ENCODE data around the gene AQP4.

The AQP4 gene

GRCh38 chr18:26869640-26870039 lies 4.1 kb upstream of the AQP4 start:
- H3K27ac ChIP-seq (ENCODE audit: low read length) = no peak overlapping the region
- no peaks in the 10 kb centered on the region for H3K27me3 ChIP-seq (ENCODE audit: control insufficient read depth, insufficient read depth, low read length)
- no CpG with 5 or more reads among the region's 1 CpG for WGBS (ENCODE audit: insufficient coverage, insufficient read length)
- no peak overlapping the region for H3K4me3 ChIP-seq (ENCODE audit: low read length)
- no peak for DNase-seq (ENCODE audit: low read depth, low spot score)
- H3K4me1 ChIP-seq (ENCODE audit: control insufficient read depth, insufficient read depth, low read length) = no peaks in the 10 kb centered on the region; the same call in 1 of the 2 replicates
- no peaks in the 10 kb centered on the region for H3K36me3 ChIP-seq (ENCODE audit: control insufficient read depth, insufficient read depth, low read length)
- H3K9me3 ChIP-seq (ENCODE audit: control insufficient read depth, insufficient read depth, low read length) = no peaks in the 10 kb centered on the region

GRCh38 chr18:26868968-26869586 lies 3.6 kb upstream of the AQP4 start:
- DNase-seq (ENCODE audit: low read depth, low spot score) = no peak
- Histone ChIP-seq H3K4me3 (ENCODE audit: low read length) (no peak overlapping the region), H3K27me3 (ENCODE audit: control insufficient read depth, insufficient read depth, low read length) (no peaks in the 10 kb centered on the region), H3K4me1 (ENCODE audit: control insufficient read depth, insufficient read depth, low read length) (peaks cover 4% of the 10 kb centered on the region), H3K9me3 (ENCODE audit: control insufficient read depth, insufficient read depth, low read length) (no peaks in the 10 kb centered on the region), H3K27ac (ENCODE audit: low read length) (no peak overlapping the region), H3K36me3 (ENCODE audit: control insufficient read depth, insufficient read depth, low read length) (no peaks in the 10 kb centered on the region)
- WGBS (ENCODE audit: insufficient coverage, insufficient read length) = no CpG with 5 or more reads among the region's 6 CpGs

- no peak for DNase-seq (ENCODE audit: low read depth, low spot score)
- no peak overlapping the region for H3K4me3 ChIP-seq (ENCODE audit: low read length)
- H3K27me3 ChIP-seq (ENCODE audit: control insufficient read depth, insufficient read depth, low read length) = no peaks in the 10 kb centered on the region
- H3K27ac ChIP-seq (ENCODE audit: low read length) = no peak overlapping the region
- no peaks in the 10 kb centered on the region for H3K36me3 ChIP-seq (ENCODE audit: control insufficient read depth, insufficient read depth, low read length)
- H3K9me3 ChIP-seq (ENCODE audit: control insufficient read depth, insufficient read depth, low read length) = no peaks in the 10 kb centered on the region
- WGBS (ENCODE audit: insufficient coverage, insufficient read length) = no CpG with 5 or more reads among the region's 4 CpGs
- H3K4me1 ChIP-seq (ENCODE audit: control insufficient read depth, insufficient read depth, low read length) = peaks cover 5% of the 10 kb centered on the region
Measured at GRCh38 chr18:26867471-26867870, 2.0 kb upstream of the AQP4 start.

GRCh38 chr18:26864658-26865057 lies 849 bp downstream of the AQP4 start:
- no peak for DNase-seq (ENCODE audit: low read depth, low spot score)

GRCh38 chr18:26863921-26864497 lies 1.5 kb downstream of the AQP4 start:
- H3K27ac ChIP-seq (ENCODE audit: low read length) = no peak overlapping the region
- peaks cover 5% of the 10 kb centered on the region for H3K4me1 ChIP-seq (ENCODE audit: control insufficient read depth, insufficient read depth, low read length)
- H3K27me3 ChIP-seq (ENCODE audit: control insufficient read depth, insufficient read depth, low read length) = no peaks in the 10 kb centered on the region
- no CpG with 5 or more reads among the region's 9 CpGs for WGBS (ENCODE audit: insufficient coverage, insufficient read length)
- H3K36me3 ChIP-seq (ENCODE audit: control insufficient read depth, insufficient read depth, low read length) = no peaks in the 10 kb centered on the region
- no peak for DNase-seq (ENCODE audit: low read depth, low spot score)
- no peaks in the 10 kb centered on the region for H3K9me3 ChIP-seq (ENCODE audit: control insufficient read depth, insufficient read depth, low read length)
- no peak overlapping the region for H3K4me3 ChIP-seq (ENCODE audit: low read length)

More at GRCh38 chr18:26864658-26865057, 849 bp downstream of the AQP4 start:
- no CpG with 5 or more reads among the region's 7 CpGs for WGBS (ENCODE audit: insufficient coverage, insufficient read length)
- Histone ChIP-seq H3K27me3 (ENCODE audit: control insufficient read depth, insufficient read depth, low read length) (no peaks in the 10 kb centered on the region), H3K4me1 (ENCODE audit: control insufficient read depth, insufficient read depth, low read length) (peaks cover 5% of the 10 kb centered on the region), H3K27ac (ENCODE audit: low read length) (no peak overlapping the region), H3K9me3 (ENCODE audit: control insufficient read depth, insufficient read depth, low read length) (no peaks in the 10 kb centered on the region), H3K36me3 (ENCODE audit: control insufficient read depth, insufficient read depth, low read length) (no peaks in the 10 kb centered on the region), H3K4me3 (ENCODE audit: low read length) (no peak overlapping the region)

- peak overlapping the region; percentile 52; the same call in 1 of the 2 replicates for H3K4me3 ChIP-seq (ENCODE audit: low read length)
- no CpG with 5 or more reads among the region's 40 CpGs for WGBS (ENCODE audit: insufficient coverage, insufficient read length)
- H3K27me3 ChIP-seq (ENCODE audit: control insufficient read depth, insufficient read depth, low read length) = no peaks in the 10 kb centered on the region
- no peaks in the 10 kb centered on the region for H3K36me3 ChIP-seq (ENCODE audit: control insufficient read depth, insufficient read depth, low read length)
- peaks cover 5% of the 10 kb centered on the region for H3K4me1 ChIP-seq (ENCODE audit: control insufficient read depth, insufficient read depth, low read length)
- no peaks in the 10 kb centered on the region for H3K9me3 ChIP-seq (ENCODE audit: control insufficient read depth, insufficient read depth, low read length)
- no peak overlapping the region for H3K27ac ChIP-seq (ENCODE audit: low read length)
- DNase-seq (ENCODE audit: low read depth, low spot score) = peak; percentile 31
Measured at GRCh38 chr18:26863122-26863879, 2.2 kb downstream of the AQP4 start.

- DNase-seq (ENCODE audit: low read depth, low spot score) = no peak
- H3K4me1 ChIP-seq (ENCODE audit: control insufficient read depth, insufficient read depth, low read length) = peaks cover 5% of the 10 kb centered on the region
- no peak overlapping the region for H3K27ac ChIP-seq (ENCODE audit: low read length)
- H3K27me3 ChIP-seq (ENCODE audit: control insufficient read depth, insufficient read depth, low read length) = no peaks in the 10 kb centered on the region
- H3K36me3 ChIP-seq (ENCODE audit: control insufficient read depth, insufficient read depth, low read length) = no peaks in the 10 kb centered on the region
- no CpG with 5 or more reads among the region's 5 CpGs for WGBS (ENCODE audit: insufficient coverage, insufficient read length)
- no peaks in the 10 kb centered on the region for H3K9me3 ChIP-seq (ENCODE audit: control insufficient read depth, insufficient read depth, low read length)
- no peak overlapping the region for H3K4me3 ChIP-seq (ENCODE audit: low read length)
Measured at GRCh38 chr18:26862084-26862483, 3.4 kb downstream of the AQP4 start.

GRCh38 chr18:26854292-26854881 lies 11.1 kb downstream of the AQP4 start:
- Histone ChIP-seq H3K27ac (ENCODE audit: low read length) (no peak overlapping the region), H3K9me3 (ENCODE audit: control insufficient read depth, insufficient read depth, low read length) (no peaks in the 10 kb centered on the region), H3K27me3 (ENCODE audit: control insufficient read depth, insufficient read depth, low read length) (no peaks in the 10 kb centered on the region), H3K4me3 (ENCODE audit: low read length) (no peak overlapping the region), H3K4me1 (ENCODE audit: control insufficient read depth, insufficient read depth, low read length) (no peaks in the 10 kb centered on the region), H3K36me3 (ENCODE audit: control insufficient read depth, insufficient read depth, low read length) (no peaks in the 10 kb centered on the region)
- no CpG with 5 or more reads among the region's 10 CpGs for WGBS (ENCODE audit: insufficient coverage, insufficient read length)
- DNase-seq (ENCODE audit: low read depth, low spot score) = no peak

GRCh38 chr18:26853401-26853800 lies 12.1 kb downstream of the AQP4 start:
- Histone ChIP-seq H3K4me1 (ENCODE audit: control insufficient read depth, insufficient read depth, low read length) (no peaks in the 10 kb centered on the region), H3K4me3 (ENCODE audit: low read length) (no peak overlapping the region), H3K9me3 (ENCODE audit: control insufficient read depth, insufficient read depth, low read length) (no peaks in the 10 kb centered on the region), H3K27me3 (ENCODE audit: control insufficient read depth, insufficient read depth, low read length) (no peaks in the 10 kb centered on the region), H3K27ac (ENCODE audit: low read length) (no peak overlapping the region), H3K36me3 (ENCODE audit: control insufficient read depth, insufficient read depth, low read length) (no peaks in the 10 kb centered on the region)
- no CpG with 5 or more reads among the region's 2 CpGs for WGBS (ENCODE audit: insufficient coverage, insufficient read length)
- no peak for DNase-seq (ENCODE audit: low read depth, low spot score)

- no peaks in the 10 kb centered on the region for H3K9me3 ChIP-seq (ENCODE audit: control insufficient read depth, insufficient read depth, low read length)
- H3K27me3 ChIP-seq (ENCODE audit: control insufficient read depth, insufficient read depth, low read length) = no peaks in the 10 kb centered on the region
- no peak for DNase-seq (ENCODE audit: low read depth, low spot score)
- H3K27ac ChIP-seq (ENCODE audit: low read length) = no peak overlapping the region
- H3K36me3 ChIP-seq (ENCODE audit: control insufficient read depth, insufficient read depth, low read length) = no peaks in the 10 kb centered on the region
- no peak overlapping the region for H3K4me3 ChIP-seq (ENCODE audit: low read length)
- H3K4me1 ChIP-seq (ENCODE audit: control insufficient read depth, insufficient read depth, low read length) = no peaks in the 10 kb centered on the region
- WGBS (ENCODE audit: insufficient coverage, insufficient read length) = no CpG with 5 or more reads among the region's 1 CpG
Measured at GRCh38 chr18:26843760-26844159, 21.7 kb downstream of the AQP4 start.

Data from iPS DF 6.9 (cell line).